GM12878 (cell line): ENCODE results near the gene ATP5F1A. TPM values are rescaled to one million over a fixed set of nuclear protein-coding genes. Genes with fewer than 3 reads are reported as not detected.

Experiments
- ATAC-seq: fragments of 200-7000 bp; cut with Tn5 transposase; 3 replicates; pipeline ENCODE4 v1.9.1; 2020; ENCODE audit warnings: mild to moderate bottlenecking, moderate library complexity
- BruUV-seq: library from RNA; stranded (reverse); fragments of 400-500 nt; replicated peaks from 2 replicates; lab custom pipeline; 2021; lab: Mats Ljungman, UMichigan
- CTCF ChIA-PET: fragments of 300-600 bp; sonication (Branson Sonifier 250); formaldehyde crosslinking; extraction: SDS; loops from one replicate; lab custom pipeline; 2021; ENCODE audit warnings: inconsistent platforms; lab: Yijun Ruan, JAX
- POLR2A ChIA-PET: fragments of 350-600 bp; formaldehyde crosslinking; extraction: SDS; loops from one replicate; lab custom pipeline; 2021; ENCODE audit warnings: inconsistent platforms; lab: Charles Lee
- RAD21 ChIA-PET: fragments of 300-600 bp; sonication (Branson Sonifier 250); formaldehyde crosslinking; loops from one replicate; lab custom pipeline; 2023; ENCODE audit warnings: antibody characterized with exemption; ENCODE audit not compliant: unreplicated experiment; lab: Charles Lee
- SMC1A ChIA-PET: fragments of 300-600 bp; sonication (Branson Sonifier 250); formaldehyde crosslinking; loops from one replicate; lab custom pipeline; 2023; ENCODE audit not compliant: unreplicated experiment, uncharacterized antibody; lab: Charles Lee
- DNase-seq: peaks from one replicate; pipeline ENCODE4 v3.0.0-alpha.2; 2011; ENCODE audit warnings: low read depth, low spot score
- FAIRE-seq: peaks from 3 replicates; lab custom pipeline; 2011; peaks lifted over from hg19 to GRCh38; lab: Jason Lieb, UNC
- H2AFZ ChIP-seq: 2 replicates; pipeline ENCODE4 v1.6.0; 2011; ENCODE audit warnings: low read depth, low read length, control low read depth; ENCODE audit not compliant: control insufficient read depth
- H3K27ac ChIP-seq: 2 replicates; pipeline ENCODE4 v1.5.1; 2011; ENCODE audit warnings: control low read depth; ENCODE audit not compliant: control insufficient read depth, insufficient read depth
- H3K27me3 ChIP-seq, 2 experiments: replicated peaks in 1 of 2; 2 replicates each; pipeline versions ENCODE4 v1.6.0 to v1.6.1; 2011; ENCODE audit warnings: low read length in 1 of 2; ENCODE audit not compliant: control insufficient read depth in 2 of 2, insufficient read depth in 2 of 2
- H3K36me3 ChIP-seq, 2 experiments: 2 replicates each; pipeline ENCODE4 v1.5.1; 2011; ENCODE audit warnings: low read length in 1 of 2; ENCODE audit not compliant: control insufficient read depth in 2 of 2, insufficient read depth in 2 of 2
- H3K4me1 ChIP-seq: 2 replicates; pipeline ENCODE4 v1.6.1; 2011; ENCODE audit warnings: mild to moderate bottlenecking, low read length, moderate library complexity, mixed read lengths; ENCODE audit not compliant: control insufficient read depth, insufficient read depth
- H3K4me2 ChIP-seq: 2 replicates; pipeline ENCODE4 v1.6.0; 2011; ENCODE audit warnings: control low read depth; ENCODE audit not compliant: control insufficient read depth, insufficient read depth
- H3K4me3 ChIP-seq: fragments of 200-600 bp; sonication (generic); 2 replicates; pipeline ENCODE4 v1.5.1; 2016
- H3K79me2 ChIP-seq: 2 replicates; pipeline ENCODE4 v1.6.0; 2011; ENCODE audit warnings: low read length; ENCODE audit not compliant: control insufficient read depth, insufficient read depth
- H3K9ac ChIP-seq: 2 replicates; pipeline ENCODE4 v1.8.0; 2011; ENCODE audit warnings: low read length, control low read depth, mixed read lengths; ENCODE audit not compliant: control insufficient read depth, insufficient read depth
- H3K9me3 ChIP-seq: replicated peaks from 3 replicates; pipeline ENCODE4 v1.5.1; 2011; ENCODE audit warnings: mild to moderate bottlenecking, low read length; ENCODE audit not compliant: control insufficient read depth, insufficient read depth
- H4K20me1 ChIP-seq: 2 replicates; pipeline ENCODE4 v1.6.0; 2011; ENCODE audit not compliant: control insufficient read depth, insufficient read depth
- CHD2 ChIP-seq: IDR thresholded peaks from 2 replicates; pipeline ENCODE4 v1.6.1; 2011; ENCODE audit warnings: low read depth, low read length, improper control_type of control experiment, borderline replicate concordance
- CTCF ChIP-seq, 3 experiments: IDR thresholded peaks in 2 of 3; conservative IDR thresholded peaks in 1 of 3; 2 replicates each; pipeline ENCODE4 v1.5.1; 2011; ENCODE audit warnings: low read depth in 3 of 3, low read length in 3 of 3, mild to moderate bottlenecking in 3 of 3, control low read depth in 2 of 3, moderate library complexity in 2 of 3, inconsistent platforms in 1 of 3, mixed read lengths in 1 of 3; ENCODE audit not compliant: control insufficient read depth in 2 of 3, insufficient read depth in 1 of 3; ENCODE audit errors: extremely low read depth in 1 of 3
- ETV6 ChIP-seq, 2 experiments: fragments of 450-650 bp in 1 of 2; IDR thresholded peaks in 1 of 2; conservative IDR thresholded peaks in 1 of 2; 2 replicates each; pipeline ENCODE4 v1.6.1; 2014; ENCODE audit warnings: antibody characterized with exemption in 1 of 2, borderline replicate concordance in 1 of 2, low read depth in 1 of 2, mild to moderate bottlenecking in 1 of 2, moderate library complexity in 1 of 2
- IKZF1 ChIP-seq: fragments of 450-650 bp; conservative IDR thresholded peaks from 2 replicates; pipeline ENCODE4 v1.6.1; 2017; ENCODE audit warnings: antibody characterized with exemption, mild to moderate bottlenecking
- ZBTB11 ChIP-seq: fragments of 450-650 bp; formaldehyde crosslinking; IDR thresholded peaks from 2 replicates; pipeline ENCODE4 v1.5.0; 2022; ENCODE audit warnings: mild to moderate bottlenecking, missing genetic modification characterization
- ZZZ3 ChIP-seq: IDR thresholded peaks from 2 replicates; pipeline ENCODE4 v1.6.1; 2011; ENCODE audit warnings: low read depth; ENCODE audit not compliant: control insufficient read depth, insufficient read length
- WGBS: methylation state at CpG from one replicate; pipeline ENCODE4 v1.1.6; 2016; ENCODE audit warnings: low lambda C conversion rate; ENCODE audit not compliant: insufficient replicate concordance, insufficient coverage; ENCODE audit errors: missing lambda C conversion rate; 5-methylcytosine and 5-hydroxymethylcytosine counted together
- in situ Hi-C: fragments of 300-500 bp; cut with MboI; formaldehyde crosslinking; loops from 9 replicates; pipeline ENCODE4 v1.14.3; 2018; ENCODE audit warnings: mixed read lengths
- intact Hi-C: fragments of 100-400 bp; cut with micrococcal nuclease; formaldehyde crosslinking; loops from one replicate; pipeline ENCODE4 v1.14.2; 2022; ENCODE audit not compliant: unreplicated experiment
- polyA plus RNA-seq, 11 experiments: library from polyadenylated mRNA; depleted of rRNA in 4 of 11; unstranded in 6 of 11; stranded (reverse) in 5 of 11; fragments of >200 nt; fragmentation: Nextera tagmentation in 4 of 11; fragmentation: Illumina TruSeq in 1 of 11; extraction: Ambion mirVana in 4 of 11; extraction: Trizol in 1 of 11; gene quantifications; 1 replicate in 1 of 11; 2 replicates in 10 of 11; pipeline versions ENCODE4 v1.2.1 to v1.2.3, GENCODE V29; 2011 to 2016; ENCODE audit warnings: inconsistent platforms in 2 of 11, missing spikeins in 2 of 11, low read depth in 1 of 11
- total RNA-seq, 4 experiments: library from RNA; depleted of rRNA in 3 of 4; stranded (reverse); fragments of >200 nt in 3 of 4; fragmentation: Illumina TruSeq in 1 of 4; extraction: Trizol in 1 of 4; gene quantifications; 2 replicates each; pipeline versions ENCODE4 v1.2.1 to v1.2.3, GENCODE V29; 2013 to 2021

The ATP5F1A gene
- total and polyA plus RNA-seq, 10 of the 15 experiments (the other 5 are each of a cell fraction or from before 2014, with no cell fraction given), result 592 to 1,161 (median 723) TPM

GRCh38 chr18:46134920-46135675 lies 37.0 kb upstream of the ATP5F1A start:
- H3K4me3 ChIP-seq, result no peak overlapping the region
- ATAC-seq (no peak), DNase-seq (no peak), FAIRE-seq (no peak)
- TF ChIP-seq CHD2 (no peak), CTCF (IDR thresholded peaks at IDR 0.05 in 2 of 3, conservative IDR thresholded peaks at IDR 0.05 in 1 of 3; ENCODE audit: control insufficient read depth in 2 of 3, extremely low read depth in 1 of 3, insufficient read depth in 1 of 3, low read depth in 3 of 3, low read length in 3 of 3) (no peak), IKZF1 (no peak), ZBTB11 (no peak), ZZZ3 (no peak), ETV6 (conservative IDR thresholded peaks at IDR 0.05 in 1 of 2, IDR thresholded peaks at IDR 0.05 in 1 of 2; ENCODE audit: borderline replicate concordance in 1 of 2, low read depth in 1 of 2) (no peak)
- H3K79me2 ChIP-seq, result no peaks in the 10 kb centered on the region
- H3K9ac ChIP-seq, result no peak overlapping the region
- H3K27me3 ChIP-seq, result no peaks in the 10 kb centered on the region
- BruUV-seq, result no TSS peak
- CTCF ChIA-PET, result interaction anchor here (3.9 kb wide), 1 partner anchor 13 kb away, joined by 17 read pairs; no protein-coding TSS in a partner anchor
- SMC1A ChIA-PET, result interaction anchor here (0.6 to 1.0 kb wide), 2 partner anchors 27 to 63 kb away, joined by 3 read pairs; no protein-coding TSS in a partner anchor
- no peaks in the 10 kb centered on the region for H3K9me3 ChIP-seq
- RAD21 ChIA-PET, result no interaction called here
- in situ Hi-C loops (no loop called here), intact Hi-C loops (no loop called here)
- no peak overlapping the region for H3K27ac ChIP-seq
- no peaks in the 10 kb centered on the region for H4K20me1 ChIP-seq
- H3K4me2 ChIP-seq, result no peak overlapping the region
- H3K4me1 ChIP-seq, result no peaks in the 10 kb centered on the region
- H3K36me3 ChIP-seq, result no peaks in the 10 kb centered on the region
- H2AFZ ChIP-seq, result no peak overlapping the region
- 53% methylated on average over 9 of the region's 9 CpGs for WGBS
- POLR2A ChIA-PET, result no interaction called here
